Astrocyte of the cerebellum (primary cell): Measurements from ENCODE around the gene MAPK7.

Experiments
- DNase-seq: peaks from one replicate; pipeline ENCODE4 v3.0.0-alpha.2; 2011; ENCODE audit warnings: low read depth
- H3K4me3 ChIP-seq: 2 replicates; pipeline ENCODE4 v1.5.1; 2011; ENCODE audit warnings: mild to moderate bottlenecking, low read depth, low read length, moderate library complexity
- CTCF ChIP-seq: IDR thresholded peaks from 2 replicates; pipeline ENCODE4 v1.5.1; 2012; ENCODE audit warnings: low read length, low read depth, moderate library complexity, mild to moderate bottlenecking; ENCODE audit errors: missing control alignments
- in situ Hi-C: cut with HindIII; loops from 2 replicates; pipeline ENCODE4 v1.10.0; 2017; ENCODE audit warnings: low sequenced_read_pairs

Gene MAPK7

GRCh38 chr17:19359151-19359550 lies 19.1 kb upstream of the MAPK7 start:
- in situ Hi-C loops = no loop called here
- no peak overlapping the region for H3K4me3 ChIP-seq
- DNase-seq = no peak
- no peak for TF ChIP-seq CTCF

- TF ChIP-seq CTCF = no peak
- no peak for DNase-seq
- in situ Hi-C loops = loop anchor here (5.0 to 10.0 kb wide), 4 partner anchors 72 to 402 kb away; no protein-coding TSS in a partner anchor
- no peak overlapping the region for H3K4me3 ChIP-seq
Measured at GRCh38 chr17:19359856-19360255, 18.4 kb upstream of the MAPK7 start.

- no peak for TF ChIP-seq CTCF
- in situ Hi-C loops = loop anchor here (5.0 to 10.0 kb wide), 4 partner anchors 72 to 402 kb away; no protein-coding TSS in a partner anchor
- H3K4me3 ChIP-seq = no peak overlapping the region
- DNase-seq = no peak
Measured at GRCh38 chr17:19360772-19361171, 17.5 kb upstream of the MAPK7 start.

- H3K4me3 ChIP-seq = no peak overlapping the region
- TF ChIP-seq CTCF = no peak
Measured at GRCh38 chr17:19361326-19361725, 17.0 kb upstream of the MAPK7 start.

GRCh38 chr17:19361944-19362276 lies 16.4 kb upstream of the MAPK7 start:
- H3K4me3 ChIP-seq = peak overlapping the region; percentile 69

More at GRCh38 chr17:19361326-19361725, 17.0 kb upstream of the MAPK7 start:
- in situ Hi-C loops = loop anchor here (5.0 to 10.0 kb wide), 4 partner anchors 71 to 401 kb away; no protein-coding TSS in a partner anchor
- no peak for DNase-seq

GRCh38 chr17:19362277-19363113 lies 15.8 kb upstream of the MAPK7 start, which contains the start of gene B9D1:
Gene B9D1, minus strand, starts transcription at chr17:19362723. Its CDS starts 154 bp downstream, at chr17:19362569.
- peak; percentile 69 for DNase-seq
- peak within 1 kb of the TSS; percentile 69 for H3K4me3 ChIP-seq
- in situ Hi-C loops = loop anchor here (5.0 to 10.0 kb wide), 4 partner anchors 70 to 400 kb away; no protein-coding TSS in a partner anchor
- TF ChIP-seq CTCF = peak; percentile 68

More at GRCh38 chr17:19361944-19362276, 16.4 kb upstream of the MAPK7 start:
- in situ Hi-C loops = loop anchor here (5.0 to 10.0 kb wide), 4 partner anchors 70 to 400 kb away; no protein-coding TSS in a partner anchor
- no peak for DNase-seq
- no peak for TF ChIP-seq CTCF
